CD4-positive, CD25-positive, alpha-beta regulatory T cell (primary cell): ENCODE data around the gene MYO16. TPM values are rescaled to one million over a fixed set of nuclear protein-coding genes. Genes with fewer than 3 reads are reported as not detected.

ENCODE experiments used
- ATAC-seq, 2 donors: fragments of 150-1000 bp; cut with Tn5 transposase; one replicate each; pipeline ENCODE4 v1.10.0; 2021; ENCODE audit warnings: low read depth in 2 of 2, moderate number of reproducible peaks in 2 of 2, moderate library complexity in 1 of 2
- DNase-seq, 3 donors: peaks; one replicate each; pipeline versions ENCODE4 v3.0.0 to v3.0.0-alpha.2; 2012 to 2022; ENCODE audit warnings: mixed read lengths in 1 of 3
- H3K27ac ChIP-seq: one replicate; pipeline ENCODE4 v1.7.0; 2013; ENCODE audit warnings: mild to moderate bottlenecking, low read length; ENCODE audit not compliant: insufficient read depth, poor library complexity, severe bottlenecking
- H3K27me3 ChIP-seq: one replicate; pipeline ENCODE4 v1.7.0; 2013; ENCODE audit warnings: low read length; ENCODE audit not compliant: control insufficient read depth, insufficient read depth
- H3K36me3 ChIP-seq: one replicate; pipeline ENCODE4 v1.7.0; 2013; ENCODE audit warnings: mild to moderate bottlenecking, low read length, moderate library complexity; ENCODE audit not compliant: control insufficient read depth, insufficient read depth
- H3K4me1 ChIP-seq: 2 replicates; pipeline ENCODE4 v1.7.0; 2013; ENCODE audit warnings: mild to moderate bottlenecking, low read length; ENCODE audit not compliant: insufficient read depth, control insufficient read depth, poor library complexity, severe bottlenecking
- H3K4me3 ChIP-seq: one replicate; pipeline ENCODE4 v1.7.0; 2013; ENCODE audit warnings: low read depth, mild to moderate bottlenecking, low read length, moderate library complexity
- H3K9me3 ChIP-seq, 2 experiments: 1 replicate in 1 of 2; 2 replicates in 1 of 2; pipeline ENCODE4 v1.7.0; 2013; ENCODE audit warnings: low read length in 2 of 2, mild to moderate bottlenecking in 1 of 2, moderate library complexity in 1 of 2; ENCODE audit not compliant: control insufficient read depth in 2 of 2
- H3K27ac Mint-ChIP-seq, 3 donors: one replicate each; pipeline ENCODE4 v1.8.0; 2020 to 2022; ENCODE audit warnings: mild to moderate bottlenecking in 3 of 3, mixed read lengths in 3 of 3, moderate library complexity in 2 of 3
- H3K27me3 Mint-ChIP-seq: one replicate; pipeline ENCODE4 v1.8.0; 2022; ENCODE audit warnings: mild to moderate bottlenecking, mixed read lengths
- H3K36me3 Mint-ChIP-seq: one replicate; pipeline ENCODE4 v1.8.0; 2020; ENCODE audit warnings: mixed read lengths
- H3K4me1 Mint-ChIP-seq, 4 donors: one replicate each; pipeline ENCODE4 v1.8.0; 2020 to 2022; ENCODE audit warnings: mixed read lengths in 4 of 4, mild to moderate bottlenecking in 1 of 4
- H3K4me3 Mint-ChIP-seq, 4 donors: one replicate each; pipeline ENCODE4 v1.8.0; 2020 to 2022; ENCODE audit warnings: mild to moderate bottlenecking in 4 of 4, mixed read lengths in 4 of 4, moderate library complexity in 3 of 4
- H3K9me3 Mint-ChIP-seq, 7 donors: one replicate each; pipeline ENCODE4 v1.8.0; 2020 to 2022; ENCODE audit warnings: mixed read lengths in 7 of 7, mild to moderate bottlenecking in 3 of 7, moderate library complexity in 2 of 7
- polyA plus RNA-seq, 4 donors: library from polyadenylated mRNA; unstranded; fragments of 300-500 nt; fragmentation: Illumina TruSeq; gene quantifications; one replicate each; pipeline ENCODE4 v1.2.3, GENCODE V29; 2021
- total RNA-seq: library from RNA; stranded (reverse); gene quantifications from one replicate; pipeline ENCODE4 v1.2.3, GENCODE V29; 2022

MYO16 gene
- total and polyA plus RNA-seq, 5 donors from 2014 or later, result 0.08 to 2.3 (median 0.29) TPM

GRCh38 chr13:109159650-109160309 lies 530.4 kb downstream of the MYO16 start:
- Histone ChIP-seq H3K4me3 (no peak overlapping the region), H3K4me1 (no peaks in the 10 kb centered on the region), H3K27me3 (no peaks in the 10 kb centered on the region), H3K9me3 (no peaks in the 10 kb centered on the region), H3K36me3 (no peaks in the 10 kb centered on the region), H3K27ac (no peak overlapping the region)
- Mint-ChIP-seq H3K4me3 (no peak overlapping the region), H3K4me1 (no peaks in the 10 kb centered on the region), H3K27me3 (no peaks in the 10 kb centered on the region), H3K9me3 (peaks cover 0 to 3% (median 0%) of the 10 kb centered on the region in 7 donors), H3K27ac (no peak overlapping the region), H3K36me3 (no peaks in the 10 kb centered on the region)
- ATAC-seq (no peak), DNase-seq (no peak)

GRCh38 chr13:109160357-109160756 lies 530.9 kb downstream of the MYO16 start:
- Histone ChIP-seq H3K9me3 (no peaks in the 10 kb centered on the region), H3K36me3 (no peaks in the 10 kb centered on the region), H3K27ac (no peak overlapping the region), H3K27me3 (no peaks in the 10 kb centered on the region), H3K4me1 (no peaks in the 10 kb centered on the region), H3K4me3 (no peak overlapping the region)
- peaks cover 0 to 3% (median 0%) of the 10 kb centered on the region in 7 donors for H3K9me3 Mint-ChIP-seq
- no peak for ATAC-seq
- no peak for DNase-seq
- H3K4me3 Mint-ChIP-seq, result no peak overlapping the region
- no peak overlapping the region for H3K27ac Mint-ChIP-seq
- no peaks in the 10 kb centered on the region for H3K36me3 Mint-ChIP-seq
- no peaks in the 10 kb centered on the region for H3K4me1 Mint-ChIP-seq
- H3K27me3 Mint-ChIP-seq, result no peaks in the 10 kb centered on the region

- Histone ChIP-seq H3K27ac (no peak overlapping the region), H3K4me1 (no peaks in the 10 kb centered on the region), H3K9me3 (no peaks in the 10 kb centered on the region), H3K27me3 (no peaks in the 10 kb centered on the region), H3K36me3 (no peaks in the 10 kb centered on the region), H3K4me3 (no peak overlapping the region)
- H3K27ac Mint-ChIP-seq, result no peak overlapping the region
- H3K4me3 Mint-ChIP-seq, result no peak overlapping the region
- ATAC-seq (no peak), DNase-seq (no peak)
- H3K9me3 Mint-ChIP-seq, result peaks cover 0 to 3% (median 0%) of the 10 kb centered on the region in 7 donors
- H3K27me3 Mint-ChIP-seq, result no peaks in the 10 kb centered on the region
- H3K4me1 Mint-ChIP-seq, result no peaks in the 10 kb centered on the region
- no peaks in the 10 kb centered on the region for H3K36me3 Mint-ChIP-seq
Observed at GRCh38 chr13:109160887-109161669, 531.7 kb downstream of the MYO16 start.

GRCh38 chr13:109162248-109163036 lies 533.0 kb downstream of the MYO16 start:
- no peak overlapping the region for H3K27ac Mint-ChIP-seq
- no peaks in the 10 kb centered on the region for H3K36me3 ChIP-seq
- H3K4me3 Mint-ChIP-seq, result no peak overlapping the region
- ATAC-seq (peak; percentile 50 to 72), DNase-seq (peak in 1 of 3 donors; percentile 12)
- H3K4me1 ChIP-seq, result no peaks in the 10 kb centered on the region
- H3K4me1 Mint-ChIP-seq, result no peaks in the 10 kb centered on the region
- H3K27ac ChIP-seq, result no peak overlapping the region
- H3K9me3 ChIP-seq, result no peaks in the 10 kb centered on the region
- no peak overlapping the region for H3K4me3 ChIP-seq
- H3K36me3 Mint-ChIP-seq, result no peaks in the 10 kb centered on the region
- H3K27me3 ChIP-seq, result no peaks in the 10 kb centered on the region
- peaks cover 0 to 5% (median 0%) of the 10 kb centered on the region in 7 donors for H3K9me3 Mint-ChIP-seq
- H3K27me3 Mint-ChIP-seq, result no peaks in the 10 kb centered on the region

- no peak overlapping the region for H3K27ac ChIP-seq
- H3K4me3 ChIP-seq, result no peak overlapping the region
- no peak overlapping the region for H3K27ac Mint-ChIP-seq
- H3K4me1 ChIP-seq, result no peaks in the 10 kb centered on the region
- DNase-seq, result no peak
- no peaks in the 10 kb centered on the region for H3K27me3 Mint-ChIP-seq
- no peaks in the 10 kb centered on the region for H3K4me1 Mint-ChIP-seq
- H3K9me3 Mint-ChIP-seq, result peaks cover 0 to 5% (median 0%) of the 10 kb centered on the region in 7 donors
- ATAC-seq, result no peak
- H3K27me3 ChIP-seq, result no peaks in the 10 kb centered on the region
- no peak overlapping the region for H3K4me3 Mint-ChIP-seq
- H3K36me3 Mint-ChIP-seq, result no peaks in the 10 kb centered on the region
- no peaks in the 10 kb centered on the region for H3K9me3 ChIP-seq
- H3K36me3 ChIP-seq, result no peaks in the 10 kb centered on the region
Observed at GRCh38 chr13:109163037-109163379, 533.6 kb downstream of the MYO16 start.

GRCh38 chr13:109165417-109165904 lies 536.0 kb downstream of the MYO16 start:
- ATAC-seq (no peak), DNase-seq (no peak)
- peaks cover 0 to 6% (median 0%) of the 10 kb centered on the region in 7 donors for H3K9me3 Mint-ChIP-seq
- no peak overlapping the region for H3K27ac ChIP-seq
- no peaks in the 10 kb centered on the region for H3K9me3 ChIP-seq
- no peak overlapping the region for H3K4me3 ChIP-seq
- H3K36me3 ChIP-seq, result no peaks in the 10 kb centered on the region
- no peaks in the 10 kb centered on the region for H3K36me3 Mint-ChIP-seq
- H3K4me1 ChIP-seq, result no peaks in the 10 kb centered on the region
- no peaks in the 10 kb centered on the region for H3K4me1 Mint-ChIP-seq
- H3K4me3 Mint-ChIP-seq, result no peak overlapping the region
- H3K27ac Mint-ChIP-seq, result no peak overlapping the region
- no peaks in the 10 kb centered on the region for H3K27me3 Mint-ChIP-seq
- H3K27me3 ChIP-seq, result no peaks in the 10 kb centered on the region

- no peak overlapping the region for H3K27ac Mint-ChIP-seq
- ATAC-seq (no peak), DNase-seq (no peak)
- no peaks in the 10 kb centered on the region for H3K4me1 ChIP-seq
- no peak overlapping the region for H3K4me3 Mint-ChIP-seq
- H3K4me1 Mint-ChIP-seq, result no peaks in the 10 kb centered on the region
- H3K36me3 ChIP-seq, result no peaks in the 10 kb centered on the region
- H3K9me3 ChIP-seq, result no peaks in the 10 kb centered on the region
- H3K4me3 ChIP-seq, result no peak overlapping the region
- H3K27me3 Mint-ChIP-seq, result no peaks in the 10 kb centered on the region
- H3K27ac ChIP-seq, result no peak overlapping the region
- H3K27me3 ChIP-seq, result no peaks in the 10 kb centered on the region
- peaks cover 0 to 6% (median 0%) of the 10 kb centered on the region in 7 donors for H3K9me3 Mint-ChIP-seq
- H3K36me3 Mint-ChIP-seq, result no peaks in the 10 kb centered on the region
Observed at GRCh38 chr13:109166804-109167203, 537.4 kb downstream of the MYO16 start.
